K562 (cell line): Measurements from ENCODE around the gene PHC1. TPM values are rescaled to one million over a fixed set of nuclear protein-coding genes. Genes with fewer than 3 reads are reported as not detected.

ENCODE experiments used
- ATAC-seq: fragments of 200-7000 bp; cut with Tn5 transposase; 3 replicates; pipeline ENCODE4 v1.9.1; 2020; ENCODE audit warnings: moderate library complexity
- BruUV-seq: library from RNA; stranded (reverse); fragments of 400-500 nt; replicated peaks from 2 replicates; lab custom pipeline; 2021; lab: Mats Ljungman, UMichigan
- CTCF ChIA-PET: fragments of 300-600 bp; formaldehyde crosslinking; extraction: SDS; loops from one replicate; lab custom pipeline; 2021; ENCODE audit warnings: low intra/inter-chr PET ratio; lab: Yijun Ruan, JAX
- POLR2A ChIA-PET: fragments of 300-600, 350-650 bp; sonication (Branson Sonifier 250); formaldehyde crosslinking; extraction: SDS; loops from one replicate; lab custom pipeline; 2021; ENCODE audit warnings: antibody characterized with exemption, inconsistent platforms; lab: Yijun Ruan, JAX
- DNase-seq, 4 experiments: peaks; one replicate each; pipeline versions ENCODE4 v3.0.0 to v3.0.0-alpha.2; 2011 to 2018; ENCODE audit warnings: low spot score in 3 of 4, mixed read lengths in 3 of 4; ENCODE audit errors: extremely low read depth in 1 of 4
- FAIRE-seq: peaks from 2 replicates; lab custom pipeline; 2011; peaks lifted over from hg19 to GRCh38; lab: Jason Lieb, UNC
- H2AFZ ChIP-seq: 2 replicates; pipeline ENCODE4 v1.6.0; 2011; ENCODE audit warnings: low read depth, low read length, control low read depth, inconsistent platforms
- H3K27ac ChIP-seq: fragments of 200-600 bp; 3 replicates; pipeline ENCODE4 v1.8.0; 2011; ENCODE audit warnings: low read depth, mild to moderate bottlenecking, control low read depth, inconsistent platforms, low read length, moderate library complexity, mixed read lengths; ENCODE audit errors: extremely low read depth
- H3K27me3 ChIP-seq, 2 experiments: fragments of 300-600 bp in 1 of 2; 2 replicates in 1 of 2; 3 replicates in 1 of 2; pipeline versions ENCODE4 v1.6.0 to v1.8.0; 2011; ENCODE audit warnings: inconsistent platforms in 2 of 2, low read length in 2 of 2, mild to moderate bottlenecking in 1 of 2, mixed read lengths in 1 of 2, moderate library complexity in 1 of 2; ENCODE audit not compliant: control insufficient read depth in 2 of 2, insufficient read depth in 2 of 2
- H3K36me3 ChIP-seq: fragments of 300-600 bp; 3 replicates; pipeline ENCODE4 v1.8.0; 2011; ENCODE audit warnings: mild to moderate bottlenecking, low read length, inconsistent platforms; ENCODE audit not compliant: control insufficient read depth, insufficient read depth
- H3K4me1 ChIP-seq, 2 experiments: fragments of 200-600 bp in 1 of 2; replicated peaks in 1 of 2; 2 replicates in 1 of 2; 3 replicates in 1 of 2; pipeline versions ENCODE4 v1.5.1 to v1.8.0; 2011; ENCODE audit warnings: inconsistent platforms in 2 of 2, low read length in 2 of 2, mild to moderate bottlenecking in 1 of 2, mixed read lengths in 1 of 2, moderate library complexity in 1 of 2; ENCODE audit not compliant: control insufficient read depth in 2 of 2, insufficient read depth in 2 of 2
- H3K4me2 ChIP-seq: 2 replicates; pipeline ENCODE4 v1.6.1; 2011; ENCODE audit warnings: low read length, control low read depth, inconsistent platforms, mixed read lengths; ENCODE audit not compliant: insufficient read depth
- H3K4me3 ChIP-seq: fragments of 200-600 bp; sonication (generic), shearing (Covaris generic); 2 replicates; pipeline ENCODE4 v1.5.1; 2016; ENCODE audit warnings: control low read depth, inconsistent platforms
- H3K79me2 ChIP-seq: fragments of 200-600 bp; 3 replicates; pipeline ENCODE4 v1.8.0; 2011; ENCODE audit warnings: low read length, inconsistent platforms; ENCODE audit not compliant: control insufficient read depth, insufficient read depth
- H3K9ac ChIP-seq, 2 experiments: 2 replicates each; pipeline versions ENCODE4 v1.6.0 to v1.6.1; 2011; ENCODE audit warnings: low read depth in 2 of 2, low read length in 2 of 2, control low read depth in 1 of 2, inconsistent platforms in 1 of 2, mild to moderate bottlenecking in 1 of 2, mixed read lengths in 1 of 2; ENCODE audit not compliant: insufficient read depth in 1 of 2
- H3K9me1 ChIP-seq: one replicate; pipeline ENCODE4 v1.6.0; 2011; ENCODE audit warnings: inconsistent platforms, mild to moderate bottlenecking, low read length, moderate library complexity; ENCODE audit not compliant: control insufficient read depth, insufficient read depth
- H3K9me3 ChIP-seq: replicated peaks from 2 replicates; pipeline ENCODE4 v1.5.1; 2011; ENCODE audit warnings: low read depth, low read length, inconsistent platforms; ENCODE audit not compliant: control insufficient read depth, insufficient read depth
- H4K20me1 ChIP-seq: replicated peaks from 2 replicates; pipeline ENCODE4 v1.6.1; 2011; ENCODE audit warnings: low read length, inconsistent platforms, mixed read lengths; ENCODE audit not compliant: control insufficient read depth, insufficient read depth
- ARNT ChIP-seq, 2 experiments: fragments of 450-650 bp; IDR thresholded peaks; 2 replicates each; pipeline ENCODE4 v1.6.1; 2016; ENCODE audit warnings: mild to moderate bottlenecking in 1 of 2
- CLOCK ChIP-seq: fragments of 250-450 bp; sonication (Bioruptor Pico); IDR thresholded peaks from 2 replicates; pipeline ENCODE4 v1.4.0; 2020; ENCODE audit warnings: mild to moderate bottlenecking, moderate library complexity, borderline replicate concordance
- MAFG ChIP-seq: fragments of 450-650 bp; conservative IDR thresholded peaks from 2 replicates; pipeline ENCODE4 v1.6.1; 2016; ENCODE audit warnings: missing genetic modification characterization, missing compliant biosample characterization
- PHB2 ChIP-seq: fragments of 450-650 bp; IDR thresholded peaks from 2 replicates; pipeline ENCODE4 v1.6.1; 2017; ENCODE audit warnings: low read depth
- RAD21 ChIP-seq, 2 experiments: fragments of 250-450 bp in 1 of 2; fragments of 450-650 bp in 1 of 2; sonication (Bioruptor Pico) in 1 of 2; formaldehyde crosslinking in 1 of 2; IDR thresholded peaks in 1 of 2; conservative IDR thresholded peaks in 1 of 2; 2 replicates each; pipeline versions ENCODE4 v1.4.0 to v1.8.0; 2020 to 2022; ENCODE audit warnings: mild to moderate bottlenecking in 2 of 2, moderate library complexity in 1 of 2
- RNF2 ChIP-seq: sonication (generic); IDR thresholded peaks from 2 replicates; pipeline ENCODE4 v1.6.1; 2016
- SAFB ChIP-seq: fragments of 200-400 bp; formaldehyde crosslinking; IDR thresholded peaks from 2 replicates; pipeline ENCODE4 v1.6.1; 2017; ENCODE audit warnings: low read depth, low read length, borderline replicate concordance
- SP2 ChIP-seq: IDR thresholded peaks from 2 replicates; pipeline ENCODE4 v1.6.1; 2011; ENCODE audit warnings: mild to moderate bottlenecking, low read depth, low read length, moderate library complexity; ENCODE audit not compliant: poor library complexity, severe bottlenecking; ENCODE audit errors: extremely low read depth
- SRSF1 ChIP-seq: fragments of 200-400 bp; formaldehyde crosslinking; IDR thresholded peaks from 2 replicates; pipeline ENCODE4 v1.6.1; 2017; ENCODE audit warnings: mild to moderate bottlenecking, low read depth, low read length, moderate library complexity
- SUPT5H ChIP-seq: fragments of 450-650 bp; IDR thresholded peaks from 2 replicates; pipeline ENCODE4 v1.6.1; 2016
- ZNF143 ChIP-seq: sonication (generic); formaldehyde crosslinking; IDR thresholded peaks from 2 replicates; pipeline ENCODE4 v1.9.0; 2022; ENCODE audit warnings: mild to moderate bottlenecking, missing genetic modification reagents
- ZNF232 ChIP-seq: sonication (generic); formaldehyde crosslinking; IDR thresholded peaks from 2 replicates; pipeline ENCODE4 v1.8.0; 2022; ENCODE audit warnings: mild to moderate bottlenecking, missing genetic modification reagents
- ZNF76 ChIP-seq: fragments of 250-450 bp; sonication (Bioruptor Pico); IDR thresholded peaks from 2 replicates; pipeline ENCODE4 v1.4.0; 2020; ENCODE audit warnings: mild to moderate bottlenecking, moderate library complexity, borderline replicate concordance
- in situ Hi-C: fragments of 300-500 bp; cut with MboI; formaldehyde crosslinking; loops from 4 replicates; pipeline ENCODE4 v1.15.0; 2018; ENCODE audit warnings: inconsistent platforms, mixed read lengths
- intact Hi-C: fragments of 100-400 bp; cut with micrococcal nuclease; formaldehyde crosslinking; loops from 2 replicates; pipeline ENCODE4 v1.14.2; 2022
- polyA plus RNA-seq, 8 experiments: library from polyadenylated mRNA; depleted of rRNA in 4 of 8; stranded (reverse) in 5 of 8; unstranded in 3 of 8; fragments of >200 nt; fragmentation: Nextera tagmentation in 2 of 8; fragmentation: Illumina TruSeq in 1 of 8; extraction: Ambion mirVana in 2 of 8; extraction: Trizol in 1 of 8; gene quantifications; 2 replicates each; pipeline versions ENCODE4 v1.2.1 to v1.2.3, GENCODE V29; 2011 to 2014; ENCODE audit warnings: inconsistent platforms in 1 of 8, missing spikeins in 1 of 8
- total RNA-seq, 7 experiments: library from RNA; depleted of rRNA in 6 of 7; stranded (reverse); fragments of >200 nt in 6 of 7; fragmentation: Illumina TruSeq in 2 of 7; extraction: Trizol in 2 of 7; gene quantifications; 2 replicates each; pipeline versions ENCODE4 v1.2.1 to v1.2.3, GENCODE V29; 2011 to 2021; ENCODE audit warnings: low replicate concordance in 1 of 7
- TF ChIP-seq, protein P1 (sequence below): fragments of 450-650 bp; IDR thresholded peaks from 2 replicates; pipeline ENCODE4 v1.6.1; 2016; ENCODE audit warnings: low read depth

Gene PHC1
- total and polyA plus RNA-seq, 9 of the 15 experiments (the other 6 are each of a cell fraction or from before 2014, with no cell fraction given) = 1.9 to 13.7 (median 6.9) TPM

DNA sequence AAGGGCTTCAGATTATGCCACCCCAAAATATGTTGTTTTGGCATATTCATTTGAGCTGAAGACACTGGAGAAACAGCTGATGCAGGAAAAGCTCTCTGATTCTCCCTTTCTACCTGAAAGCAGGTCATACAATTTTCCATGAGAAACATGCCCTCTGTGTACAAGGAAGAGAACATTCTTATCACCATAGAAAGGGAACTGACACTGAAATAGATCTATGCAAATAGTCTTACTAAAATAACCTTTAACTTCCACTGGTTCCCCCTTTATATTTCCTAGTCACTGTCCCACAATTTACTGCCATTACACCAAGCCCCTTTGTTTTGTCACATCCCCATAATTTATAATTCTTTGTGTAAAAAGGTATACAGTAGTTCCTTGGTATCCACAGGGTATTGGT, 9.6 kb upstream of the PHC1 start:
- POLR2A ChIA-PET = no interaction called here
- no peaks in the 10 kb centered on the region for H3K36me3 ChIP-seq
- H3K4me3 ChIP-seq = no peak overlapping the region
- no peaks in the 10 kb centered on the region for H3K9me1 ChIP-seq
- no peak overlapping the region for H3K4me2 ChIP-seq
- no peaks in the 10 kb centered on the region; a peak in 1 of 5 replicates for H3K4me1 ChIP-seq
- no peaks in the 10 kb centered on the region for H4K20me1 ChIP-seq
- ATAC-seq (no peak), DNase-seq (no peak), FAIRE-seq (no peak)
- H3K79me2 ChIP-seq = no peaks in the 10 kb centered on the region
- H3K9ac ChIP-seq = no peak overlapping the region
- no peaks in the 10 kb centered on the region for H3K27me3 ChIP-seq
- CTCF ChIA-PET = interaction anchor here (0.9 kb wide), 1 partner anchor 223 kb away, joined by 3 read pairs; no protein-coding TSS in a partner anchor
- H3K9me3 ChIP-seq = no peaks in the 10 kb centered on the region
- no peak overlapping the region for H3K27ac ChIP-seq
- in situ Hi-C loops (no loop called here), intact Hi-C loops (no loop called here)
- no TSS peak for BruUV-seq
- no peak overlapping the region for H2AFZ ChIP-seq
- TF ChIP-seq SUPT5H = no peak
- no peak for TF ChIP-seq ZNF232 (CRISPR knock-in tag)
- TF ChIP-seq ARNT (IDR thresholded peaks at IDR 0.05) = no peak
- TF ChIP-seq RAD21 (CRISPR knock-in tag; conservative IDR thresholded peaks at IDR 0.05 in 1 of 2, IDR thresholded peaks at IDR 0.05 in 1 of 2) = no peak
- no peak for TF ChIP-seq SRSF1
- TF ChIP-seq ZNF143 = no peak
- TF ChIP-seq PHB2 = no peak
- TF ChIP-seq SP2 = no peak
- TF ChIP-seq ZNF76 (CRISPR knock-in tag) = no peak
- TF ChIP-seq, protein P1, sequence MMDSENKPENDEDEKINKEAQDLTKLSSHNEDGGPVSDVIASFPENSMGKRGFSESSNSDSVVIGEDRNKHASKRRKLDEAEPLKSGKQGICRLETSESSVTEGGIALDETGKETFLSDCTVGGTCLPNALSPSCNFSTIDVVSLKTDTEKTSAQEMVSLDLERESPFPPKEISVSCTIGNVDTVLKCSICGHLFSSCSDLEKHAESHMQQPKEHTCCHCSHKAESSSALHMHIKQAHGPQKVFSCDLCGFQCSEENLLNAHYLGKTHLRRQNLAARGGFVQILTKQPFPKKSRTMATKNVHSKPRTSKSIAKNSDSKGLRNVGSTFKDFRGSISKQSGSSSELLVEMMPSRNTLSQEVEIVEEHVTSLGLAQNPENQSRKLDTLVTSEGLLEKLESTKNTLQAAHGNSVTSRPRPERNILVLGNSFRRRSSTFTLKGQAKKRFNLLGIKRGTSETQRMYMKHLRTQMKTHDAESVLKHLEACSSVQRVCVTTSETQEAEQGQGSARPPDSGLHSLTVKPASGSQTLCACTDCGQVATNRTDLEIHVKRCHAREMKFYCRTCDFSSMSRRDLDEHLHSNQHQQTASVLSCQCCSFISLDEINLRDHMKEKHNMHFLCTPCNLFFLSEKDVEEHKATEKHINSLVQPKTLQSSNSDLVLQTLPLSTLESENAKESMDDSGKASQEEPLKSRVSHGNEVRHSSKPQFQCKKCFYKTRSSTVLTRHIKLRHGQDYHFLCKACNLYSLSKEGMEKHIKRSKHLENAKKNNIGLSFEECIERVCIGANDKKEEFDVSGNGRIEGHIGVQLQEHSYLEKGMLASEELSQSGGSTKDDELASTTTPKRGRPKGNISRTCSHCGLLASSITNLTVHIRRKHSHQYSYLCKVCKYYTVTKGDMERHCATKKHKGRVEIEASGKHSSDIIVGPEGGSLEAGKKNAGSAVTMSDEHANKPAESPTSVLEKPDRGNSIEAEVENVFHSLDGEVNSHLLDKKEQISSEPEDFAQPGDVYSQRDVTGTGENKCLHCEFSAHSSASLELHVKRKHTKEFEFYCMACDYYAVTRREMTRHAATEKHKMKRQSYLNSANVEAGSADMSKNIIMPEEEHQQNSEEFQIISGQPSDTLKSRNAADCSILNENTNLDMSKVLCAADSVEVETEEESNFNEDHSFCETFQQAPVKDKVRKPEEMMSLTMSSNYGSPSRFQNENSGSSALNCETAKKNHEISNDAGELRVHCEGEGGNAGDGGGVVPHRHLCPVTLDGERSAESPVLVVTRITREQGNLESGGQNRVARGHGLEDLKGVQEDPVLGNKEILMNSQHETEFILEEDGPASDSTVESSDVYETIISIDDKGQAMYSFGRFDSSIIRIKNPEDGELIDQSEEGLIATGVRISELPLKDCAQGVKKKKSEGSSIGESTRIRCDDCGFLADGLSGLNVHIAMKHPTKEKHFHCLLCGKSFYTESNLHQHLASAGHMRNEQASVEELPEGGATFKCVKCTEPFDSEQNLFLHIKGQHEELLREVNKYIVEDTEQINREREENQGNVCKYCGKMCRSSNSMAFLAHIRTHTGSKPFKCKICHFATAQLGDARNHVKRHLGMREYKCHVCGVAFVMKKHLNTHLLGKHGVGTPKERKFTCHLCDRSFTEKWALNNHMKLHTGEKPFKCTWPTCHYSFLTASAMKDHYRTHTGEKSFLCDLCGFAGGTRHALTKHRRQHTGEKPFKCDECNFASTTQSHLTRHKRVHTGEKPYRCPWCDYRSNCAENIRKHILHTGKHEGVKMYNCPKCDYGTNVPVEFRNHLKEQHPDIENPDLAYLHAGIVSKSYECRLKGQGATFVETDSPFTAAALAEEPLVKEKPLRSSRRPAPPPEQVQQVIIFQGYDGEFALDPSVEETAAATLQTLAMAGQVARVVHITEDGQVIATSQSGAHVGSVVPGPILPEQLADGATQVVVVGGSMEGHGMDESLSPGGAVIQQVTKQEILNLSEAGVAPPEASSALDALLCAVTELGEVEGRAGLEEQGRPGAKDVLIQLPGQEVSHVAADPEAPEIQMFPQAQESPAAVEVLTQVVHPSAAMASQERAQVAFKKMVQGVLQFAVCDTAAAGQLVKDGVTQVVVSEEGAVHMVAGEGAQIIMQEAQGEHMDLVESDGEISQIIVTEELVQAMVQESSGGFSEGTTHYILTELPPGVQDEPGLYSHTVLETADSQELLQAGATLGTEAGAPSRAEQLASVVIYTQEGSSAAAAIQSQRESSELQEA = no peak
- no peak for TF ChIP-seq RNF2
- no peak for TF ChIP-seq SAFB
- TF ChIP-seq MAFG = no peak
- TF ChIP-seq CLOCK (CRISPR knock-in tag) = no peak
